ENCODE measurements around the gene FKBP15. TPM values are rescaled to one million over a fixed set of nuclear protein-coding genes. Genes with fewer than 3 reads are reported as not detected.

Gene FKBP15
- total and polyA plus RNA-seq, 2 of the 13 experiments (the other 11 are each of a cell fraction or from before 2014, with no cell fraction given) = 12.3 to 18.6 TPM

GRCh38 chr9:113228130-113228665 lies 7.1 kb upstream of the FKBP15 start (continued):
- TF ChIP-seq SOX13 (IDR thresholded peaks at IDR 0.05) (no peak; the same call in 1 of the 2 replicates), SOX13 (CRISPR knock-in tag; conservative IDR thresholded peaks at IDR 0.05 in 1 of 2, IDR thresholded peaks at IDR 0.05 in 1 of 2) (peak in 1 of 2 experiments; percentile 93; a peak in 2 of 4 replicates), SALL2 (CRISPR knock-in tag; IDR thresholded peaks at IDR 0.05) (no peak), POGZ (CRISPR knock-in tag; IDR thresholded peaks at IDR 0.05) (peak; percentile 62; the same call in 1 of the 2 replicates), EP300 (IDR thresholded peaks at IDR 0.05; ENCODE audit: low read depth in 2 of 2, low read length in 2 of 2) (peak in 1 of 2 experiments; percentile 57; a peak in 1 of 4 replicates), EP300 (CRISPR knock-in tag; IDR thresholded peaks at IDR 0.05; ENCODE audit: borderline replicate concordance) (0 out of 2 replicates have a peak, but pooled peaks have one; percentile 36), ZNF12 (CRISPR knock-in tag; IDR thresholded peaks at IDR 0.05) (0 out of 2 replicates have a peak, but pooled peaks have one; percentile 31), ZNF691 (CRISPR knock-in tag; IDR thresholded peaks at IDR 0.05; ENCODE audit: borderline replicate concordance, low read depth) (no peak), HNF4A (CRISPR knock-in tag; IDR thresholded peaks at IDR 0.05) (peak; percentile 85), DDIT3 (CRISPR knock-in tag; IDR thresholded peaks at IDR 0.05) (no peak), ZNF484 (CRISPR knock-in tag; IDR thresholded peaks at IDR 0.05; ENCODE audit: borderline replicate concordance, low read depth) (no peak), PAWR (CRISPR knock-in tag; IDR thresholded peaks at IDR 0.05; ENCODE audit: borderline replicate concordance) (no peak), ARNTL (CRISPR knock-in tag; IDR thresholded peaks at IDR 0.05) (0 out of 2 replicates have a peak, but pooled peaks have one; percentile 47), RARG (CRISPR knock-in tag; IDR thresholded peaks at IDR 0.05; ENCODE audit: low read depth) (no peak), ZNF34 (CRISPR knock-in tag; IDR thresholded peaks at IDR 0.05; ENCODE audit: borderline replicate concordance) (peak; percentile 28; the same call in 1 of the 2 replicates), ASH2L (IDR thresholded peaks at IDR 0.05; ENCODE audit: insufficient read length, low read depth, low read length) (peak; percentile 53), ZSCAN25 (CRISPR knock-in tag; IDR thresholded peaks at IDR 0.05) (0 out of 2 replicates have a peak, but pooled peaks have one; percentile 40), MAZ (IDR thresholded peaks at IDR 0.05; ENCODE audit: borderline replicate concordance, low read depth, low read length) (no peak), MAZ (CRISPR knock-in tag; IDR thresholded peaks at IDR 0.05; ENCODE audit: low read depth) (no peak), GATAD1 (CRISPR knock-in tag; IDR thresholded peaks at IDR 0.05) (no peak), SNAI1 (CRISPR knock-in tag; IDR thresholded peaks at IDR 0.05; ENCODE audit: borderline replicate concordance) (no peak), RAD51 (IDR thresholded peaks at IDR 0.05; ENCODE audit: borderline replicate concordance) (0 out of 2 replicates have a peak, but pooled peaks have one; percentile 12), CREM (IDR thresholded peaks at IDR 0.05) (peak; percentile 68), CREM (CRISPR knock-in tag; IDR thresholded peaks at IDR 0.05) (no peak), CREB1 (IDR thresholded peaks at IDR 0.05) (no peak), CREB1 (CRISPR knock-in tag; IDR thresholded peaks at IDR 0.05) (0 out of 2 replicates have a peak, but pooled peaks have one; percentile 13), NR2F6 (IDR thresholded peaks at IDR 0.05) (no peak), NR2F6 (CRISPR knock-in tag; IDR thresholded peaks at IDR 0.05) (peak; percentile 57), BCL6 (CRISPR knock-in tag; IDR thresholded peaks at IDR 0.05) (peak; percentile 24), HMG20A (CRISPR knock-in tag; IDR thresholded peaks at IDR 0.05; ENCODE audit: borderline replicate concordance) (peak; percentile 17; the same call in 1 of the 2 replicates)
- TF ChIP-seq, protein P1, sequence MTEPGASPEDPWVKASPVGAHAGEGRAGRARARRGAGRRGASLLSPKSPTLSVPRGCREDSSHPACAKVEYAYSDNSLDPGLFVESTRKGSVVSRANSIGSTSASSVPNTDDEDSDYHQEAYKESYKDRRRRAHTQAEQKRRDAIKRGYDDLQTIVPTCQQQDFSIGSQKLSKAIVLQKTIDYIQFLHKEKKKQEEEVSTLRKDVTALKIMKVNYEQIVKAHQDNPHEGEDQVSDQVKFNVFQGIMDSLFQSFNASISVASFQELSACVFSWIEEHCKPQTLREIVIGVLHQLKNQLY (CRISPR knock-in tag; IDR thresholded peaks at IDR 0.05) = 0 out of 2 replicates have a peak, but pooled peaks have one; percentile 30

Data from HepG2 (cell line).